NCI-H146 (cell line): ENCODE measurements around the gene CASZ1.

Source experiments
- DNase-seq: peaks from one replicate; lab custom pipeline; 2025; lab: John Stamatoyannopoulos, UW

Gene CASZ1

DNA sequence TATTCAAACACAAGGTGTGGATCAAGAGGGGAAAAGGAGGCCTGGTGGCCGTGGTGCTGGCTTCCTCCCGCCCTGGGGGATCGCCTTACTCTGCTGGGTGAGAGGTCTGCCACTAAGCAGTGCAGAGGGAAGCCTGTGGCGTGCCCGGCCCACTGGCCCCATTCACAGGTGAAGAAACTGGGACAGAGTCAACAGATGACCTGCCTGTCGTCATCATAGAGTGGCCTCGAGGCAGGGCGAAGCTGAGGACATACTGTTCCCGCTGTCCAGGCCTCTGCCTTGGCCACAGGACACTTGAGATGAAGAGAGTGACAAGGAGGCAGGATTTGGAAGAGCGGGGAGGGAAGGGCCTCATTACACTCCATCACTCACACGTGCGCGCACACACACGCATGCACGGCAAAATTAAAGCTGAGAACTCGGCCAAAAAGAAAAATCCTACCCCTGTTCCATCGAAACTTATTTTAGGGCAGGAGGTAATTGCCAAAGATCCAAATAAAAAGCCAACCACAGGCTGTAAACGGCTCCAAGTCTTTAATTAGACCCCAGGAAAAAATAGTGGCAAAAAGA is 50.5 kb downstream of the CASZ1 start:
- no peak for DNase-seq

- no peak for DNase-seq
Measured at GRCh38 chr1:10745383-10745782, 51.1 kb downstream of the CASZ1 start.

DNA sequence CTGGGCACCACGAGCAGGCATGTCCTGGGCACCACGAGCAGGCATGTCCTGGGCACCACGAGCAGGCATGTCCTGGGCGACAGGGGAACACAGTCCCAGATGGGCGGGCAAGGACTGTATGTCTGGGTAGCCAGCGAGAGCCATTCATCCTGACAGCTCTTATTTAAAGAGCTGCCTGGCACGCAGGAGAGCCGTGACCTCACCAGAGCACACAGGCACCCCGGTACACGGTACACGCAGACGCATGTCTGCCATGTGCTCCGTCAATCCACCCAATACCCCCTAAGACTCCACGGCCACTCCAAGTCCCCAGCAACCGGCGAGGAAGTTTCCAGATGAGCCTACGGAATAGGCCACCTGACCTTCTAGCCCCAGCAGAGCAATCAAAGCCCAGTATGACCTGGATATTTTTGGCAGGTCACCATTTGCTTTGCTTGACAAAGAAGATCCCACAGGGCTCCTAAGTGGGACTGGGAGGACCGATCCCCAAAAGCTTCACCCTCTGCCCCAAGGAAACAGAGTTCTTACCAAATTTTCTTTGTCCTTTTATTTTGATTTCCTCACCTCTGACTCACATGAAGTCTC is 51.7 kb downstream of the CASZ1 start:
- no peak for DNase-seq

- no peak for DNase-seq
Measured at GRCh38 chr1:10744029-10744428, 52.4 kb downstream of the CASZ1 start.

DNA sequence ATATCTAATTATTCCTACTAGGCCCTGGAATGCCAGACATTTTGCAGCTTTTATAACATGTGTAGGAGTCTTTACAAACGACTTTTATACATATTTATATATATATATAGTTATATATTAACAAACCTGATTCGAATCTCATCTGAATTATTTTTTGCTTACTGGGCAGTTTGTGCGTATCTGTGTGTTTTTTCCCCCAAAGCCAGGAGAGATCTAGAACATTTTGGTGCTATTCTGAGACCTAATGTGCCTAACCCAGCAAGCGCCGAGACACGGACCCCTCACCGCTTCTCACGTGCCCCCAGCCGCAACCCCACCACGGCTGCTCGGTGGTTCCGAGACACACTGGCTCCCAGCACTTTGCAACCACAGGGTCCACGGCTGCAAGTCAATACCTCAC is 54.8 kb downstream of the CASZ1 start:
- no peak for DNase-seq

DNA sequence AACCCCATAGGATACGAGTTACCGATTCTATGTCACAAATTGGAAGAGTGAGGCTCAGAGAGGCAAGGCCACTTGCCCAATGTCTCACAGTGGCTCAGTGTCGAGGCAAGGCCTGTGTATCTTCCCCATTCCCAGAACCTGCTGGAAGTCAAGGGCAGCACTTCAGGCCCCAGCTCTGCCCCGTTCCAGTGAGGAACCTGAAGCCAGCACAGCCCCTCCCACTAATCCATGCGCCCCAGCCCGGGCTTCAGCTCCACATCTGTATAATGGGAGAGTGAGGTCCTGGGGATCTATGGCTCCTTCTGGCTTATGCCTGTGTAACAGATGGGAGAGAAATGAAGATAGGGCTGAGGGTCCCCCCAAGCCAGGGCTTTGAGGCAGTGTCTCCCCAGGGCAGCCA is 56.3 kb downstream of the CASZ1 start:
- no peak for DNase-seq

- DNase-seq, result no peak
Measured at GRCh38 chr1:10739589-10739988, 56.9 kb downstream of the CASZ1 start.

DNA sequence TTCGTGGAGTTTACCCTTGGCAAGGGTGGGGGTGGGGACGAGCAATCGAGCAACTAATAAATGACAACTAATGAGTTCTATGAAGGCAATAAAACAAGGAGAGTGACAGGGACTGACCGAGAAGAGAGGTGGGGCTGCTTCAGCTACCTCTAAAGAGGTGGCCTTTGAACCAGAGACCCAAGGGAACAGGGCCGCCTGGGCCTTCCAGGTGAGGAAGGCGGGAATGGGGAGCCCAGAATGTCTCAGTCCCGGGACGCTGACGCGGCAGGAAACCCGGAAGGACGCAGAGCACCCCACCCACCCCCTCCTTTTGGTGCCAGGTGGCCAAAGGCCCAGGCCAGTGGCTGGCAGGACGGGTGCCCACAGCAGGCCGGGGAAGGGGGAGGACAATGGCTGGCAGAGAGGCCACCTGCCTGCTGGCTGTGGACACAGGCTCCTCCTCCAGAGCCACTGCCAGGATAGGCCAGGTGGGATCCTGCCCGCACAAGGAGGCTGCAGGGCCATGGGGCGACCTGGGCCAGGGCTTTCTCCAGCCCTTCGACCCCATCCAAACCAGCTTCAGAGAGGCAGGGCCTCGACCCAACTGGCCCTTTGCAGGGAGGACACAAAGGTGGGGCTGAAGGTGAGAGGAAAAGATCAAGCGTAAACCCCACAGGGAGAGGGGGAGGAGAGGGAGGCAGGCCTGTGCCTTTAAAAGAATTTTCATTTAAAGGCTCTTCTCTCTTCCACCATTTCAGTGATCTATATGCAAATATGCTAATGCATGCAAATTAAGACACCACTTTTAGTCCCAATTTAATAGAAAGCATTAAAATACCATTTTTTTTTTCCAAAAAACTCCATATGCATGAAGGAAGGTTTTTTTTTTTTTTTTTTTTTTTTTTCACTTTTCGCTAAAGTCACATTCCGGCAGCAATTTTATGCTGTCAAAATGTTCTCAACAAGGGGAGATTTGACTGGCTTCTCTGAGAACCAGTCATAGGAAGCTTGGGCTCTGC is 58.1 kb downstream of the CASZ1 start:
- DNase-seq, result no peak

DNA sequence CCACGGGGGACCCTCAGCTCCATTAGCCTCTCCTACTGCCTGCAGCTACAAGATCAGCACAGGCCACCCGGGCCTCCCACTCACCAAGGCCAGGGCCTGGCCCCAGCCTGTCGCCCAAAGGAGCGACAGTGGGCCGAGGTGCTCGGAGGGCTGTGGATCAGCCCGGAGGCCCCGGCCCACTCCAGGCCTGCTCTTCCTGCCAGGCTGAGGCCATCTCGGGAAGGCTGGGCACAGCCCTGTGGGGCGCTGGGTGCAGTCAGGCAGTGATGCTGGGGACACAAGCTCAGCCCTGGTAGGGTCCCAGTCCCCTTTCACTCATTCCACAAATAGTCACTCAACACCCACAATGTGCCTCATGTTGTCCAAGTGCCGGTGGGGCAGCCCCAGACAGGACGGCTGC is 58.8 kb downstream of the CASZ1 start:
- no peak for DNase-seq

- DNase-seq, result no peak
Measured at GRCh38 chr1:10736634-10737586, 59.5 kb downstream of the CASZ1 start.

DNA sequence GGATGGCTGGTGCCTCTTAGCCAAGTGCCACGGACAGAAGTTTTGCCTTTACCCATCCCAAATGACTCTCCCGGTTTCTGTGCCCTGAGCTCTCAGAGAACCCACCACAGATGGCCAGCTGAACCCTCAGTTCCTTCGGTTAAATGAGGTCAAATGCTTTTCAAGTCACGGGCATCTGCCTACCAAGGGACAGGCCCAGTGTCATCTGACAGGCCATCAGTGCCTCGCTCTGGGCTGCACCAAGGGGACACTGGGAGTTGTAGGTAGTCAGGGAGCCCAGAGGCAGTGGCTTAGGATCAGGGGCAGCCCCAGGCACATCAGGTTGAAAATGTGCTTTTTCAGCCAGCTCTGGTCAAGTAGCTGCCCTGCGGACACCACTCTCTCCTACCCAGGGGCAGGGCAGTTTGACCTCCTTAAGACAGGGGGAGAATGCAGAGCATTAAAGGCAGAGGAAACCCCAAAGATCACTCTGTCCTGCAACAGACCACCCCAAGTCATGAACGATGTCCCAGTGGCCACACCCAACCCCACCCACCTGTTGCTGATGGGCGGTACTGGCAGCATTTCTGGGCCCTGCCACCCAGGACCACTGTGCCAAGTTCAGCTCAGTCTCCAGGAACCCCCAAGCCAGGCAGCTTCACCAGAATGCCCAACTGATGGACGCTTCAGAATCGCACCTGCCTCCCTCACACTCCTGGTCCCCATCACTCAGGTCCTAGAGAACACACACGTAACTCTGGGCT is 60.7 kb downstream of the CASZ1 start:
- DNase-seq, result no peak

DNA sequence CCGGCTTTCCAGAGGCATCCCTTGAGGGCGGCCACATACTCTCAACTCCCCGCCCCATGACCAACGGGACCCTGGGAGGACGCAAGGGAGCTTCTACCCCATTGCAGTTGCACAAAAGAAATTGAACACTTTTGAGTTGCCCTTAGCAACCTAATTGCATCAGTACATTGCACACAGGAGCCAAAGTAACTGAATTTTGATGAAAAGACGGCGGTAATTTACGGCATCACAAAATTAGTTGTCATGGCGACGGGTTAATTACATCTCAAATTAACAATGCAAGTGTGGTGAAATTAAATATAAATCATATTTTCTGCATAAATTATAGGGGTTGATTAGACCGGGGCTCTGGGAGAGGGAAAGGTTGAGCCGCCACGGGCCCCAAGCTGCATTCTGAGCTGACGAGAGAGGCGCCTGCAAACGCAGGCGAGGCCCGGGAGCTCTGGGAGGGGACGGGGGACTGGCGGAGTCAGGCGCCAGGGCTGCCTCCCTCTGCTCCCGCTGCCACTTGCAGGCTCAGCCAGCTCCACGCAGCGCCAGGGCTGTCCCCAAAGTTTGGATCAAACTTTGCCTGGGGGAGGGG is 61.4 kb downstream of the CASZ1 start:
- DNase-seq, result no peak

- DNase-seq, result no peak
Measured at GRCh38 chr1:10734375-10734774, 62.1 kb downstream of the CASZ1 start.

DNA sequence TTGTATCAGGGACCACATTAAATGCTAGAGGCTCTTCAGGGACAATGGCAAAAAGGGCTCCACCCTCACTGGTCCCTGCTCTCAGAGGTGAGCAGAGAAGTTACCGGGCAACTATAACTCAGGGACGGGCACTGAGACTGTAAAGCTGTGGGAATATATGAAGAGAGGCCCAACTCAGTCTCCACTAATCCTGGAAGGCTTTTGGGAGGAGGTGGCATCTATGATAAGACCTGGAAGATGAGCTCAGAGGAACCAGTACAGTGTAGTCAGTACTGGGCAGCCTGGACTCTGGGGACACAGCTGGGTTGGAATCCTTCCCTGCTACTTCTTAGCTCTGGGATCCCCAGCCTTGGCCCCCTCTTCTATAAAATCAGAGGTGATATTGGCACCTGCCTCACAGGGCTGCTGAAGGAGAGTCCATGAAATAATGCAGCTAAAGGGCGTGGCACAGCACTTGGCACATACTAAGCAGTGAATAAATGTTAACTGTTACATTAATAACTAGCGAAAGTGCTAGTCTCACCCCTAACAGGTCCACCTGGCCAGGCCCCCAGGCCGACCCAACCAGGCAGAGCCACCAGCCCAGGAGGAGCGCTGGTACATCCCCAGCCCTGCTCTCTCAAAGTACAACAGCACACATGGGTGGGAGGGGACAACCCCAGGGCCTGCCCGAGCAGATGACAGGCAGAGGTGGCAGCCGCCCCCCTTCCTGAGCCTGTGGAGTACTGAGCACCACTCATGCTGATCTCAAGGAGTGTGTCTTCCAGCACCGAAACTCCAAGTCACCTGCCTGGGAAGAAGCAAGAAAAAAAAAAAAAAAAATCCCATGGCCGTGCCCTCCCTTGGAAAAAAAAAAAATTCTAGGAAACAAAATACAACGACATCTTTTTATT is 62.7 kb downstream of the CASZ1 start:
- no peak for DNase-seq

- no peak for DNase-seq
Measured at GRCh38 chr1:10730985-10731384, 65.5 kb downstream of the CASZ1 start.

GRCh38 chr1:10728595-10729410 is 67.6 kb downstream of the CASZ1 start:
- DNase-seq, result no peak

DNA sequence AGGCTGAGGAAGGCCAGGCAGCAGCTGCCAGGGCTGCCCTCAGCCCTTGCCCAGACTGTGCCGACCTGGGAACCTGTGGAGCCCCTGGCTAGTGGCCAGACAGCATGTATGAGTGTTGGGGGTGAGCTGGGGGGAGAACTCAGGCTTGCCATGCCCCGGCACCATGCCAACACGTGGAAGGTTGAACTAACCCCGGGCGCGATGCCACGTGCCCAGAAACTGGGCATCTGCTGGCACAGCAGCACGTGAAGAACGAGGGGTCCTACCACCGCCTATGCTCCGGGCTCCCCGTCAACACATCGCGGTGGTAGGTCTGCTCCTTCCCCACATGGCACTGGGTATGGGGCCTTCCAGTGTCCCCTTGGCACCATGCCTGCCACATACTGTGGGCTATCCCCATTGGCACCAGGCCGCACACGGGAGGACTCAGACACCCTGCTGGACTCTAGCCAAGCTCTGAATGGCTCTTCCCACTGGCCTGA is 68.7 kb downstream of the CASZ1 start:
- no peak for DNase-seq

DNA sequence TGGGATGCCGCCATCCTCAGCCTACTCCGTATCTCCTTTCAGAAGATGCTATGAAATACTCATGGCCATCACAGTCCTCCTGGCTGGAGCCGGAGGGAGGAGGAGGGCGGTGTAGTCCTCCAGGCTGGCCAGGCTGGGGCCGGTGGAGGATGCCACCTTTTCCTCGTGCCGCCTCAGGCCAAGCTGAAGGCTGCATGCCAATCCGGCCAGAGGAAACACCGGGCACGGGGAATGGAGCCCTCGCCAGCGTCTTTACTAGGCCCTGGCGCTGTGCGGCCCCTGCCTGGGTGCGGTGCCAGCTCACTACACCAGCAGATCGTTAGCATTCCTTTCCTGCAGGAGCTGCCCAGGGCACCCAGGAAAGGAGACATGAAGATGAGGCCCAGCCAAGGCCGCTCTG is 70.1 kb downstream of the CASZ1 start:
- DNase-seq, result no peak
